Stimulated activated CD8-positive, alpha-beta memory T cell treated with anti-CD3 and anti-CD28 coated beads, Interleukin-7, amount 100 ng/mL, for 1 hour (primary cell): ENCODE results near the gene FKBP7.
"Not testable (repeated sequence)": the region's sequence is repeated elsewhere in the genome, so short reads cannot be mapped to it uniquely, and the experiment has no call there.

Source experiments
- DNase-seq, 2 donors: peaks; one replicate each; pipeline ENCODE4 v3.0.0-alpha.2; 2020; ENCODE audit warnings: low read depth in 2 of 2

Gene FKBP7

GRCh38 chr2:178485356-178485755 lies 7.0 kb upstream of the FKBP7 start:
- no peak for DNase-seq

DNA sequence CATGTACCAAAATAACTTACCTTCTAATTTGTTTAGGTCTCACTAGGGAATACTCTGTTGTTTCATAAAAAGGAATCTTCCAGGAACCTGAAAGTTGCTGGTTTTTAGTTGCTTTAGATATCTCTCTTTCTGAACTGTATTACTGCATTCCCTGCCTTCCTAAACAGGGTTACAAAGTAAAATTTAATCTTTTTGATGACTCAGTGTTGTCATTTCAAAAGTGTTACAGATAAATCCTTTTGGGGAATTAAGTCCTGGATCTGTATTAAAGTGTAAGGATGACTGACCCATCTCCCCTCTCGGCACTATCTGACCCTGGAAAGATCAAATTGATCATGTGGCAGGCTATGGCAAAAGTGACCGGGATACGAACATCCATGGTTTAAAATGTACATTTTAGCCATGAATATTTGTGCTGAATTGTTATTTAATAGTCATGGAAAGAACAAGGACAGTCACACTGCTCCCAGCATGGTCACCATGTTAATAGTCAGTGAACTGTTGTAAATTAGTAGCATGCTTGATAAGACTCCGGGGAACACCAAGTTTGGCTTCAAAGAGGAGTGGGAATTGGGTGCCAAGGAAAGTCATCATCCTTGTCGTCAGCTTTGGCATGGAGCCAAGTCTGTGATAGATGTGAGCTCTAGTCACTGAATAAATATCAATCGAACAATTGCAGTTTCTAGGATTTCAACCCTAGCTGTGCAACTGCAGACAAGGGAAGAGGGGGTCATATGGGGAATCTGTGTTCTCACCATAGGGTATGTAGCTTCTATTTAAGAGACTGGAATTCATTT lies 6.0 kb upstream of the FKBP7 start:
- DNase-seq = no peak

GRCh38 chr2:178482437-178482836 lies 4.0 kb upstream of the FKBP7 start:
- DNase-seq = no peak

DNA sequence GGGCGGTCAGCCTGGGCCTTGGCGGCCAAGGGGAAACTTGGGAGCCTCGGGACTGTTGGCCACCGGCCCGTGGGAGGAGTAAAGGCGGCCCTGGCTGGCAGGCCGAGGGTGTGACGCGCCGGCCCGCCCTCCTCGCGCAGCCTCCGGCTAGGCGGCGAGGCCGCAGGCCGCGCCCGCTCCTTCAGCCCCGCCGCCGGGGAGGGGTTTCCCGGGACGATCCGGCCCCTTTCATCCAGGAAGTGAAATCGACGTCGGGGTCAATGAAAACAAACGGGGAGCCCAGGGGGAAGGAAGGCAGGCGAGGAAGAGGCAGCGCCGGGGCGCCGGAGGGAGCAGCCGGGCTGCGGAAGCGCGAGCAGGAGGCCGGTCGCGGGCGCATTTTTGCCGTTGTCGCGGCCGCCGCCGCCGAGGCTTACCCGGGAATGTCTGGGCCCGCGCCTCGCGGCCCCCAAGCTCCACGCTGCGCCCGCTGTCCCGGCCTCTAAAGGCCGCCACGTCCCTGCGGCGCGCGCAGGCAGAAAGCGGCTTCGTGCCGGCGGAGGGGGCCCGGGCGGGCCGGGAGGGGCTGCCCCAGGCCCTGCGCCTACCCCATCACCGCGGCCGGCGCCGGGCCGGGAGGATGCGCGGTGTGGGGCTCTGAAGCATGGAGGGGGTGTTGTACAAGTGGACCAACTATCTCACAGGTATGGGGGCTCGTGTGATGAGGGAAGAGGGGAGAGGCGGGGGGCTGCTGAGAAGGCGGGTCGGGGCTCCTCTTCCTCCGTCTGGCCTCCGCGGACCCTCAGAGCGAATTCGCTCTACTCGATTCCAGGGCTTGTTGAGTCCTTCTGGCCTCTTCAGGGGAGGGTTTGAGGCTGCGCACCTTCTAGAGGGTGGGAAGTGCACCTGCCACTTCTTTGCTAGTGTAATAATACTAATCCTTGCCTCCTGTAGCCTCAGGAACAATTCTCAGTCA lies 2.1 kb upstream of the FKBP7 start, which contains the start of gene PLEKHA3:
Gene PLEKHA3 (plus strand): TSS at position 231 of the 955 bp plus-strand sequence. CDS start 413 bp downstream, at position 644.
- DNase-seq = peak; percentile 47 to 53

DNA sequence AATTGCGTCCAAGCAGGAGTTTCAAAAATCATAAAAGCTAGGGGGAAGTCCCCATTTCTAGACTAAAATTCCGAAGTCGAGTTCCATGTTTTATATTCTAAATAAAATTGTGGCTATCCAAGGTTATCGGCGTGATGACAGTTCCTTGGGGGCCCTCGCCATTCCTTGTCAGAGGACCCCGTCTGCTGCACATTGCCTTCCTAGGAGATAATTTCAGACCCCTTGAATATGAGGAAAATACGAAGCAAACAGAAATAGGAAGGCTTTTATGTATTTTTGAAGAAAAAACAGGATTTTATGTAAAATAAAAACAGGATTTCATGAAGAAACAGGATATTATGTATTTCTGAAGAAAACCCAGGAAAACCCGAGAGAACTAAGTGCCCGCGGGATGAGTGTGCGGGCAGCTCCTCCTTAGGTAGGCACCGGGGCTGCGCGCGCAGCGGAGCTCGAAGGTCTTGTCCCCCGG lies 1.4 kb upstream of the FKBP7 start:
- no peak for DNase-seq

GRCh38 chr2:178479275-178479616 lies 846 bp upstream of the FKBP7 start:
- DNase-seq = no peak

GRCh38 chr2:178478130-178478438 lies 316 bp downstream of the FKBP7 start:
- no peak for DNase-seq

- DNase-seq = no peak
Observed at GRCh38 chr2:178477443-178478129, 814 bp downstream of the FKBP7 start.

DNA sequence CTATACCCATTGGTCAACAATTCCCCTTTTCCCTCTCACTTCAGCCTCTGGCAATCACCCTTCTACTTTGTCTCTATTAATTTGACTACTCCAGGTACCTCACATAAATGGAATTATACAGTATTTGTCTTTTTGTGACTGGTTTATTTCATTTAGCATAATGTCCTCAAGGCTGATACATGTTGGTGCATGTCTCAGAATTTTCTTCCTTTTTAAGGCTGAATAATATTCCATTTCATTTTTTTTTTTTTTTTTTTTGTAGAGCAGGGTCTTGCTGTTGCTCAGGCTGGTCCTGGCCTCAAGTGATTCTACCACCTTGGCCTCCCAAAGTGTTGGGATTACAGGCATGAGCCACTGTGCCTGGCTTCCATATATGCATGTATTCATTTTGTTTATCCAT lies 1.9 kb downstream of the FKBP7 start:
- DNase-seq = no peak

DNA sequence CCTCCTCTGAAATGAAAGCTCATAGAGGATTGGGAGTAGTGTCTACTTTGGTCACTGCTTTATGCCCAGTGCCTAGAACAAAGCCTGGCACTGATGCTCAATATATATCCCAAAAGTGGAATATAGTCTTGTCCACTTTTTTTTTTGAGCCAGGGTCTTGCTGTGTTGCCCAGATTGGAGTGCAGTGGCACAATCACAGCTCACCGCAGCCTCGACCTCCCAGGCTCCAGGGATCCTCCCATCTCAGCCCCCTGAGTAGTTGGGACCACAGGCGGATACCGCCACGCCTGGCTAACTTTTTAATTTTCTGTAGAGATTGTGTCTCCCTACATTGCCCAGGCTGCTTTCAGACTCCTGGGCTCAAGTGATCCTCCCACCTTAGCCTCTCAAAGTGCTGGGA lies 3.8 kb downstream of the FKBP7 start:
- no peak for DNase-seq

DNA sequence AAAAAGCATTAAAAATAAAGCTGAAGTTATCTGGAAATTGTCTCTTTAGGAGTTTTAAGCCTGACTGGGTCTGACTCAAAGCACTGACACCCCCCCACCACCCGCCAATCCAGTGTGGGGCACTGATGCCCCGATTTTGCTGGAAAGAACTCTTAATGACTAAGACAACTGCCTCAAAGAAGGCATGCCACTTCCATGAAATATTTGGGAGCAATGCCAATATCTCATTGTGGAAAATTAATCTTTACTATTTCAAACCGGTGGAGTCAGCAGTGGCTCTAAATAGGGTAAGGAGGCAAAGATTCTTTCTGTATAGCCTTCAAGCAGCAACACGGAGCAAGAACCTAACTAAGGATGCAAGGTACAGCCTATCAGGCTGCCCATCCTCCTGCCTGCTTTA lies 4.5 kb downstream of the FKBP7 start:
- DNase-seq = no peak

DNA sequence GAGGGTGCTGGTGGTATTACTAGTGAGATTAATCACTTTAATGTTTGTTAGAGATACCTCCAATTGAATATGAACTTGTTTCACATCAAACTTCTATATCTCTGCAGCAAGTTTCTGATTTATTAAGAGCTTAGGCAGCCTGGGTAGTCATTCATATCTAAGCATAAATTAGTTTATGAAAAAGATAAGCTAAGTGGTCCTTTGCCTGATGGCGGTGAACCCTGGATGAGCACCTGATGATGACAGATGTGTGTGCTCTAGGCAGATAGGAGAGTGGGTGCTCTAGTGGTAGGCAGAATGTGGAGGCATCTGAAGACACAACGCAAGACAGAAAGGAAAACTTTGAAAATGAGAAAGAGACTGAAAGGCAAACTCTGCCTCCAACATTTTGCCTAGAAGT lies 5.0 kb downstream of the FKBP7 start:
- no peak for DNase-seq

DNA sequence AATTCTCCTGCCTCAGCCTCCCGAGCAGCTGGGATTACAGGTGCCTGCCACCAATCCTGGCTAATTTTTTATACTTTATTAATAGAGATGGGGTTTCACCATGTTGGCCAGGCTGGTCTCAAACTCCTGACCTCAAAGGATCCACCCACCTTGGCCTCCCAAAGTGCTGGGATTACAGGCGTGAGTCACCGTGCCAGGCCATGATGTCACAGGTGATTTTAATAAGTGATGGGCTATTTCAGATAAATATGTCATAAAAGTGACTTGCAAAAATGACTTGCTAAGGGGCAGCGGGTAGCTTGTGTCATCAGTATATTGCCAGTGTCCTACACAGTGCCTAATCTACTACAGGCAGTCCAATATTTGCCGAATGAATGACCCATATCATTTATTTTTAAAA lies 7.1 kb downstream of the FKBP7 start:
- DNase-seq = not testable (repeated sequence)

GRCh38 chr2:178469219-178469849 lies 9.1 kb downstream of the FKBP7 start:
- DNase-seq = no peak

GRCh38 chr2:178457390-178457886 lies 21.0 kb downstream of the FKBP7 start:
- no peak for DNase-seq

DNA sequence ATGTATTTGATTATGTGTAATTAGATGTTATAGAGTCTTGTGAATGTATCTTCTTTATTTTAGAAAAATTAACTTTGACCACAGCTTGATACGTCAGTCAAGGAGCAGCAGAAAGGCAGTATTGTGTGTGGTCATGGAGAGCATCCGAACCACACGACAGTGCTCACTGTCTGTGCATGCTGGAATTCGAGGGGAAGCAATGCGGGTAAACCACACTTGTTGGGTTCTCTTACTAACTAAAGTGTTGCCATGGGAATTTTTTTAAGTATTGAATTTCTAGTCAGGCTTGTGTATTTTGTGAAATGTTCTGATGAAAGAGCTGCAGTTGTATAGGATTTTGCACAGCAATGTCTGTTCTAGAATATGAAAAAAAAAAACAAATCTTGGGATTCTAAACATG lies 22.5 kb downstream of the FKBP7 start:
- no peak for DNase-seq

DNA sequence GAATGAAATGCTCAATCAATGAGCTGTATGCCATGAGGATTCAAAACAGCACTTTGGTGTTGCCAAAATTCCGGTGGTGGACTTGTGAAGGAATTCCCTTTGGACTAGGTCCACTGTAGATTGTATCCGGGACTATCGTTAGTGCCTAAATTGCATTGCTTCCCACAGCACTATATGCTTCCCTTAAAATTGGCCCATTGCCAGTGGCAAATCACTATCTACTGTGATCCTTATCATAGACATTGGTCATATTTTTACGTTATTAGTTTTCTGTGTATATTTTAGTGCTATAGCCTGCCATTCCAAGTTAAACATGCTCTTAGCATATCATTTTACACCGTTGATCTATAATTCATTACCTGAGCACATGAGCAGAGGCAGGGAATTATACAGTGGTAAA lies 25.5 kb downstream of the FKBP7 start:
- no peak for DNase-seq

DNA sequence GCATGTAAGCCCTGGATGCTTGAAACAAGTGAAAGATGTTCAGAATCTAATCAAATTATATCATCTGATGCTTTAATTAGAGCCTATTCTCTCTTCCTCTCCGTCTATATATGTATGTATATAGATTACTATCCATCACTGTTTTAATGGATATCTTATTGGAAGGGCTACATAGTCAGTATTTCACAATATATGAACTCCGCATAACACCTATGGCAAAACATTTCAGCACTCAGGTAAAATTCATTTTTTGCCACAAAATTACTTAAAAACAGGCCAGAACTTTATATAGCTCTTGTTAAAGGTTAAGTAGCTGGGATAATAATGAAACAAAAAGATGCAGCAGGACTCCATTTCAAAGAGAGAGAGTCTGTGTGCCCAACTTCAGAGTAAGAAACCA lies 26.1 kb downstream of the FKBP7 start:
- no peak for DNase-seq

DNA sequence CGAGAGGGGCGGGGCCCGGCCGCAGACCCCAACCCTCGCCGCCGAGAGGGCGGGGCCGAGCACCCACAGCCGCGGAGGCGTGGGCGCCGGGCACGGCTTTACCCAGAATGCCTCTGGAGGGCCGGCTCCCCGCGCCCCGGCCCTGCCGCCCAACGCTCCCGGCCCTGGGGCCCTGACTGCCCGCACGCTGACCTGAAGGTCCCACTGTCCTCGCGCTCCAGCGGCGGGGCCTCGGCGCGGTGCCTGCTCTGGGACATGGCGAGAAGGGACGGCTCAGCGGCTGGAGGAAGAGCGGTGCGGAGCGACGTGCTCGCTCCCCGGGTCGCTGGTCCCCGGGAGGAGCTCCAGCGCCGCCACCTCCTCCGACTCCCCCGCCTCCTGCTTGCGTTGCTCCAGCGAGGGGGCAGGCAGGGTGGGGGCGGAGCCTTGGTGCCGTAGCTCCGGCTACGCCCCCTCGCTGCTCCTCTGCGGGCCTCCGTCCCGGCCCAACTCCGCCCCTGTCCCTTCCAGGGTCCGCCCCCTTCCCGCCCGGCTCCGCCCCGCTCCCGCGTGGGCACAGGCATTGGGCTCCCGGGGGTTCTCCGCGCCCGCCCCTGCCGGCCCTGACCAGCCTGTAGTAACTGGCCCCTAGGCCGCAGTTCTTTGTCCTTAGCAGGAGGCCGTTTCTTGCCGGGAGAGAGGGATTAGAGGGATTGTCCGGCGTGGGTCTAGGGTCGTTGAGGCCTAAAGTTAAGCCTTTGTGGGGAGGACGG lies 27.4 kb downstream of the FKBP7 start, which contains the start of the genes PJVK and PRKRA:
Gene PJVK (plus strand): TSS at position 605 of the 752 bp plus-strand sequence. CDS start 2,032 bp downstream, outside the sequence.
Gene PRKRA (minus strand): TSS at position 402 of the 752 bp plus-strand sequence. CDS start 145 bp downstream, at position 257.
- peak; percentile 86 to 91 for DNase-seq

- DNase-seq = no peak
Observed at GRCh38 chr2:178450524-178450773, 28.0 kb downstream of the FKBP7 start.
